OCI-LY3 (cell line): Measurements from ENCODE around the gene AIFM1.

Experiments used
- H2AFZ ChIP-seq: fragments of 200-600, 300-600 bp; shearing (Covaris generic); 2 replicates; pipeline ENCODE4 v1.6.0; 2014; ENCODE audit warnings: antibody characterized with exemption, low read depth, low read length
- H3K27ac ChIP-seq: fragments of 200-600, 300-600 bp; sonication (generic); 2 replicates; pipeline ENCODE4 v1.5.1; 2014; ENCODE audit warnings: mild to moderate bottlenecking, low read length, moderate library complexity, mixed read lengths
- H3K27me3 ChIP-seq: fragments of 200-600, 300-600 bp; sonication (generic); 2 replicates; pipeline ENCODE4 v1.6.1; 2014; ENCODE audit warnings: low read depth, low read length, mixed read lengths
- H3K36me3 ChIP-seq: fragments of 200-600, 300-600 bp; sonication (generic); replicated peaks from 2 replicates; pipeline ENCODE3; 2014; ENCODE audit warnings: low read depth, low read length, mixed read lengths
- H3K4me1 ChIP-seq: fragments of 300-600, 200-600 bp; sonication (generic); 2 replicates; pipeline ENCODE4 v1.6.1; 2014; ENCODE audit warnings: low read length, mixed read lengths
- H3K4me2 ChIP-seq: fragments of 200-600, 300-600 bp; sonication (generic); 2 replicates; pipeline ENCODE4 v1.6.1; 2014; ENCODE audit warnings: low read length, mixed read lengths
- H3K4me3 ChIP-seq: fragments of 300-600, 200-600 bp; sonication (generic); 2 replicates; pipeline ENCODE4 v1.5.1; 2014; ENCODE audit warnings: antibody characterized with exemption, mild to moderate bottlenecking, low read length, moderate library complexity
- H3K79me2 ChIP-seq: fragments of 300-600, 200-600 bp; shearing (Covaris generic); 2 replicates; pipeline ENCODE4 v1.6.1; 2014; ENCODE audit warnings: mild to moderate bottlenecking, low read length, mixed read lengths
- H3K9ac ChIP-seq: fragments of 300-600, 200-600 bp; shearing (Covaris generic); 2 replicates; pipeline ENCODE4 v1.6.0; 2014; ENCODE audit warnings: mild to moderate bottlenecking, low read length, moderate library complexity
- H3K9me3 ChIP-seq: fragments of 200-600, 300-600 bp; shearing (Covaris generic); 2 replicates; pipeline ENCODE4 v1.6.1; 2014; ENCODE audit warnings: low read length, mixed read lengths; ENCODE audit not compliant: insufficient read depth
- H4K20me1 ChIP-seq: fragments of 200-600, 300-600 bp; sonication (generic); 2 replicates; pipeline ENCODE4 v1.6.1; 2016; ENCODE audit warnings: low read length, mixed read lengths; ENCODE audit not compliant: insufficient read depth
- EZH2phosphoT487 ChIP-seq: fragments of 200-600 bp; shearing (Covaris generic); IDR thresholded peaks from 2 replicates; pipeline ENCODE4 v1.6.1; 2018; ENCODE audit warnings: antibody characterized with exemption, mixed run types, low read depth
- TF ChIP-seq, protein P1 (sequence below): fragments of 200-600, 300-600 bp; sonication (generic); IDR thresholded peaks from 2 replicates; pipeline ENCODE4 v1.5.1; 2014; ENCODE audit warnings: antibody characterized with exemption, low read length, low read depth

Gene AIFM1

DNA sequence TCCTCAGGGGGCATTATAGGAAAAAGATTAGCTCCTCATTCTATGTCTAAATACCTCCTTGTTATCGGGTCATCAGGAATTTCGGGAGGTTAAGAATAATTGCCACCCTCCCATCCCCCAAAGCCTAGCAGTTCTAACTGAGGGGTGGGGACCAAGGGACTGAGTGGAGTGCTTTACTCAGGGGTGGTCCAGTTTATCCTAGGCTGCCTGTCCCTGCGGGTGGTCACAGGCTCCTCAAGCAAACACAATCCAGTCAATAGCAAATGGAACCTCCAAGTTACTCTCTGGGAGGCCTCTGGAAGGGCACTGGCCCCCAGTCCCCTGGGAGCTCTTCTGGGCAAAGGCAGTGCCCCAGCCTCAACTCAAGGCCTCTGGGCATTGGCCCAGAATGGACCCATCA is 62.0 kb downstream of the AIFM1 start:
- no peak overlapping the region for H3K4me3 ChIP-seq
- peaks cover 93% of the 10 kb centered on the region for H4K20me1 ChIP-seq
- TF ChIP-seq, protein P1, sequence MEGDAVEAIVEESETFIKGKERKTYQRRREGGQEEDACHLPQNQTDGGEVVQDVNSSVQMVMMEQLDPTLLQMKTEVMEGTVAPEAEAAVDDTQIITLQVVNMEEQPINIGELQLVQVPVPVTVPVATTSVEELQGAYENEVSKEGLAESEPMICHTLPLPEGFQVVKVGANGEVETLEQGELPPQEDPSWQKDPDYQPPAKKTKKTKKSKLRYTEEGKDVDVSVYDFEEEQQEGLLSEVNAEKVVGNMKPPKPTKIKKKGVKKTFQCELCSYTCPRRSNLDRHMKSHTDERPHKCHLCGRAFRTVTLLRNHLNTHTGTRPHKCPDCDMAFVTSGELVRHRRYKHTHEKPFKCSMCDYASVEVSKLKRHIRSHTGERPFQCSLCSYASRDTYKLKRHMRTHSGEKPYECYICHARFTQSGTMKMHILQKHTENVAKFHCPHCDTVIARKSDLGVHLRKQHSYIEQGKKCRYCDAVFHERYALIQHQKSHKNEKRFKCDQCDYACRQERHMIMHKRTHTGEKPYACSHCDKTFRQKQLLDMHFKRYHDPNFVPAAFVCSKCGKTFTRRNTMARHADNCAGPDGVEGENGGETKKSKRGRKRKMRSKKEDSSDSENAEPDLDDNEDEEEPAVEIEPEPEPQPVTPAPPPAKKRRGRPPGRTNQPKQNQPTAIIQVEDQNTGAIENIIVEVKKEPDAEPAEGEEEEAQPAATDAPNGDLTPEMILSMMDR = no peak
- TF ChIP-seq EZH2phosphoT487 = no peak
- no peak overlapping the region for H2AFZ ChIP-seq
- no peaks in the 10 kb centered on the region for H3K9me3 ChIP-seq
- peaks cover 14% of the 10 kb centered on the region for H3K36me3 ChIP-seq
- peaks cover 23% of the 10 kb centered on the region for H3K4me1 ChIP-seq
- no peak overlapping the region for H3K27ac ChIP-seq
- no peak overlapping the region for H3K9ac ChIP-seq
- no peak overlapping the region for H3K4me2 ChIP-seq
- peaks cover 100% of the 10 kb centered on the region for H3K79me2 ChIP-seq
- no peaks in the 10 kb centered on the region for H3K27me3 ChIP-seq

- Histone ChIP-seq H3K4me2 (no peak overlapping the region), H3K4me3 (no peak overlapping the region), H2AFZ (no peak overlapping the region), H3K27ac (no peak overlapping the region), H3K9ac (no peak overlapping the region), H3K36me3 (peaks cover 7% of the 10 kb centered on the region), H3K79me2 (peaks cover 99% of the 10 kb centered on the region), H3K4me1 (no peaks in the 10 kb centered on the region), H3K27me3 (no peaks in the 10 kb centered on the region), H3K9me3 (no peaks in the 10 kb centered on the region), H4K20me1 (peaks cover 91% of the 10 kb centered on the region)
- no peak for TF ChIP-seq EZH2phosphoT487
- TF ChIP-seq, protein P1 = no peak
These were observed 65.5 kb downstream of the AIFM1 start for GRCh38 chrX:130100180-130100579.

- H3K36me3 ChIP-seq = peaks cover 7% of the 10 kb centered on the region
- H3K4me1 ChIP-seq = peaks cover 5% of the 10 kb centered on the region
- H3K9ac ChIP-seq = no peak overlapping the region
- H3K27me3 ChIP-seq = no peaks in the 10 kb centered on the region
- no peak overlapping the region for H3K27ac ChIP-seq
- TF ChIP-seq, protein P1 = no peak
- TF ChIP-seq EZH2phosphoT487 = no peak
- no peak overlapping the region for H2AFZ ChIP-seq
- no peaks in the 10 kb centered on the region for H3K9me3 ChIP-seq
- peaks cover 99% of the 10 kb centered on the region for H3K79me2 ChIP-seq
- H4K20me1 ChIP-seq = peaks cover 87% of the 10 kb centered on the region
- H3K4me3 ChIP-seq = no peak overlapping the region
- no peak overlapping the region for H3K4me2 ChIP-seq
These were observed 67.5 kb downstream of the AIFM1 start for GRCh38 chrX:130098210-130098552.

- no peak for TF ChIP-seq EZH2phosphoT487
- TF ChIP-seq, protein P1 = no peak
- Histone ChIP-seq H3K36me3 (peaks cover 7% of the 10 kb centered on the region), H3K27ac (no peak overlapping the region), H3K9me3 (no peaks in the 10 kb centered on the region), H3K4me1 (peaks cover 9% of the 10 kb centered on the region), H3K4me2 (no peak overlapping the region), H3K4me3 (no peak overlapping the region), H4K20me1 (peaks cover 86% of the 10 kb centered on the region), H3K9ac (no peak overlapping the region), H3K27me3 (no peaks in the 10 kb centered on the region), H3K79me2 (peaks cover 99% of the 10 kb centered on the region), H2AFZ (no peak overlapping the region)
These were observed 68.0 kb downstream of the AIFM1 start for GRCh38 chrX:130097507-130098209.
